ENCODE data around the gene PTPRE. TPM values are rescaled to one million over a fixed set of nuclear protein-coding genes. Genes with fewer than 3 reads are reported as not detected.

PTPRE gene
- total and polyA plus RNA-seq, 5 donors = 6.7 to 21.1 (median 12.9) TPM

DNA sequence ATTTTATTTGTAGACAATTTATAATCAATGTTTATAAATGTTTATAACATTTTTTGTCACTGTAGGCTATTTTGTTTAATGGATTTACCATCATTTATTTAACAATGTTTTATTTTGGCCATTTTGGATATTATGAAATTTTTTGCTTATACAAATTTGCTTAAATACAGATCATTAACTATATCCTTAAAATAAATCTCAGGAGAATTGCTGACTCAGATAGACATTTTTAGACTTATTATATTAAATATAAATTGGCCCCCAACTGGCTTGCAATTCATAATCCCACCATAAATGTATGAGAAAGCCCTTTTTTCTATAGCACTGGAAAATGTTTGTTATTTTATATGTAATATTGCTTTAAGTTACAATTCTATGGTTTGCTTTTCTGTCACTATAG lies 10.3 kb upstream of the PTPRE start:
- H3K9me3 ChIP-seq (ENCODE audit: control insufficient read depth, low read length) = no peaks in the 10 kb centered on the region
- no peak for ATAC-seq
- no peaks in the 10 kb centered on the region for H3K4me1 ChIP-seq (ENCODE audit: control insufficient read depth, insufficient read depth, low read length)
- no peak overlapping the region for H3K4me3 ChIP-seq (ENCODE audit: low read length)
- no peaks in the 10 kb centered on the region for H3K27me3 ChIP-seq (ENCODE audit: control insufficient read depth, insufficient read depth)
- intact Hi-C loops (cut with DNase I) = no loop called here
- no peak overlapping the region for H3K27ac ChIP-seq (ENCODE audit: low read length)
- no peak for DNase-seq

DNA sequence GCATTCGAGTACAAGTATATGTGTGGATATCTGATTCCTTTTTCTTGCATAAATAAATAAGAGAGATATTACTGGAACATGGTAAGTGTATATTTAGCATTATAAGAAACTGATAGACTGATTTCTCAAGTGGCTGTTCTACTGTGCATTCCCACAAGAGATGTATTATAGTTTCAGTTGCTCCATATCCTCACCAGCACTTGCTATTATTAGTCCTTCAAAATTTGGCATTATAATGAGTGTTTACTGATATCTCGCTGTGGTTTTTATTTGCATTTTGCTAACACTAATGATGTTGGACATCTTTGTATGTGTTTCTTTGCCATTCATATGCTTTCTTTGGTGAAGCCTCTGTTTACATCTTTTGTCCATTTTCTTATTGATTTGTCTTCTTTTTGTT lies 9.7 kb upstream of the PTPRE start:
- no peaks in the 10 kb centered on the region for H3K4me1 ChIP-seq (ENCODE audit: control insufficient read depth, insufficient read depth, low read length)
- intact Hi-C loops (cut with DNase I) = no loop called here
- no peak for ATAC-seq
- H3K9me3 ChIP-seq (ENCODE audit: control insufficient read depth, low read length) = no peaks in the 10 kb centered on the region
- WGBS = 80% methylated on average over 2 of the region's 2 CpGs
- no peak for DNase-seq
- no peaks in the 10 kb centered on the region for H3K27me3 ChIP-seq (ENCODE audit: control insufficient read depth, insufficient read depth)
- no peak overlapping the region for H3K27ac ChIP-seq (ENCODE audit: low read length)
- H3K4me3 ChIP-seq (ENCODE audit: low read length) = no peak overlapping the region

DNA sequence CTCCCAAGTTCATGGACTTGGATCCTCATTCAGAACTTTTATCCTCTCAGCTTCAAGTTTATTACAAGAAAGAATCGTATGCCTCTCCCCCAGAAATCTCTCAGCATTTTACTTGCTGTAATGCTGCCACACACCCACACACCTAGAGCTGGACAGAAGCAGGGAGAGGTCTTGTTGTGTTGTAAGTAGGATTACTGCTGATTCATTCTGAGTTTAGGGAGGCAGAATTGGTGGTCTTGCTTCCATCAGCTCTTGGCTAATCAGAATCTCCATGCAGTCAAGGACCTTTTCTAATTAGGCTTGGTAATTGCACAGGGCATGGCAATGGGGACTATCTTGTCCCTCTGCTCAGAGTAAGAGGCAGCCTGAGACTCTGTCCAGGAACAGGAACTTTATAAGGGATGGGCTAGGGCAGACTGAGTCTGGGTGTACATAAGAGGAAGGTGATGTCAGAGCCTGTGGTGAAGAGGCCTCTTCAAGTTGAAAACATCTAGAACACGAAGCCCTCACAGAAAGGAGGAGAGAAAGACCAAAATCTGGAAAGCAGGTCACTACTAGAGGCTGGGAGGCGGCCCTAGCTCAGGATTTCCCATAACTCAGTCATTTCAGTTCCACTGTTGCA lies 7.0 kb upstream of the PTPRE start:
- Histone ChIP-seq H3K27me3 (ENCODE audit: control insufficient read depth, insufficient read depth) (no peaks in the 10 kb centered on the region), H3K4me1 (ENCODE audit: control insufficient read depth, insufficient read depth, low read length) (no peaks in the 10 kb centered on the region), H3K4me3 (ENCODE audit: low read length) (no peak overlapping the region), H3K9me3 (ENCODE audit: control insufficient read depth, low read length) (no peaks in the 10 kb centered on the region), H3K27ac (ENCODE audit: low read length) (no peak overlapping the region)
- DNase-seq (no peak), ATAC-seq (peak; percentile 55 to 63)
- WGBS = 69% methylated on average over 3 of the region's 3 CpGs
- intact Hi-C loops (cut with DNase I) = loop anchor here in 1 of 4 donors (10.0 kb wide), 1 partner anchor 165 kb away; no protein-coding TSS in a partner anchor

- no peaks in the 10 kb centered on the region for H3K9me3 ChIP-seq (ENCODE audit: control insufficient read depth, low read length)
- no peaks in the 10 kb centered on the region for H3K27me3 ChIP-seq (ENCODE audit: control insufficient read depth, insufficient read depth)
- peaks cover 6% of the 10 kb centered on the region for H3K4me1 ChIP-seq (ENCODE audit: control insufficient read depth, insufficient read depth, low read length)
- no peak overlapping the region for H3K4me3 ChIP-seq (ENCODE audit: low read length)
- H3K27ac ChIP-seq (ENCODE audit: low read length) = no peak overlapping the region
- 67% methylated on average over 5 of the region's 5 CpGs for WGBS
- no peak for DNase-seq
- ATAC-seq = no peak
- intact Hi-C loops (cut with DNase I) = loop anchor here in 1 of 4 donors (10.0 kb wide), 1 partner anchor 161 kb away; no protein-coding TSS in a partner anchor
Observed at GRCh38 chr10:127903789-127904188, 3.1 kb upstream of the PTPRE start.

DNA sequence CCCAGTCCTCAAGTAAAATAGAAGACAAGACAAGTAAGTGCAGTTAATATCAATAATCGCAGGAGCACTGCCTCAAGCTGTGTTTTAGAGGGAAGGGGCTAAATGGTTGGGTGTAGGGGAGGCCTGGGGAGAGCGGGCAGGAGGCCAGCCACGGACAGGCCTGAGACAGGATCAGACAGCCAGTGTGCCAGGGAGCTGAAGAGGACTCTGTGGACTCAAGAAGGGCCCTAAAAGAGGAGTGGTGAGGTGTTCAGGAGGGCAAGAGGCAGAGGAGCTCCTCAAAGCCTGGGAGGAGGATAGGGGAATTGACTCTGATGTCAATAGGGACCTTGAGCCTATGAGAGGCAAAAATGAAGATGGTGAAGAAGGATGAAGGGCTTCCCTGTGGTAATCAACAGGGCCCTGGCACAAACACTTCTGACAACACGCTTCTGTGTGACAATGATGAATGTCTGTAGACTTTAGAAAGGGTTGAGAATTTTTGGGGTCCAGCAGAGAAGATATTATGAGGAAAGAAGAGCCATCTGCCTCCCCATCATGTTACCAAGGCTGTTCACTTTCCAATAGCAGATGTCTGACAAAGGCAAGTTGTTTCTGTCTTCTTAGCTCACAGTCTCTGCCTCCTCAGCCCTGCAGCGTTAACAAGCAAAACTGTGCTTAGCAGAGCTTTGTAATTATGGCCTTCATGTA lies 2.4 kb upstream of the PTPRE start:
- H3K9me3 ChIP-seq (ENCODE audit: control insufficient read depth, low read length) = no peaks in the 10 kb centered on the region
- no peak for ATAC-seq

DNA sequence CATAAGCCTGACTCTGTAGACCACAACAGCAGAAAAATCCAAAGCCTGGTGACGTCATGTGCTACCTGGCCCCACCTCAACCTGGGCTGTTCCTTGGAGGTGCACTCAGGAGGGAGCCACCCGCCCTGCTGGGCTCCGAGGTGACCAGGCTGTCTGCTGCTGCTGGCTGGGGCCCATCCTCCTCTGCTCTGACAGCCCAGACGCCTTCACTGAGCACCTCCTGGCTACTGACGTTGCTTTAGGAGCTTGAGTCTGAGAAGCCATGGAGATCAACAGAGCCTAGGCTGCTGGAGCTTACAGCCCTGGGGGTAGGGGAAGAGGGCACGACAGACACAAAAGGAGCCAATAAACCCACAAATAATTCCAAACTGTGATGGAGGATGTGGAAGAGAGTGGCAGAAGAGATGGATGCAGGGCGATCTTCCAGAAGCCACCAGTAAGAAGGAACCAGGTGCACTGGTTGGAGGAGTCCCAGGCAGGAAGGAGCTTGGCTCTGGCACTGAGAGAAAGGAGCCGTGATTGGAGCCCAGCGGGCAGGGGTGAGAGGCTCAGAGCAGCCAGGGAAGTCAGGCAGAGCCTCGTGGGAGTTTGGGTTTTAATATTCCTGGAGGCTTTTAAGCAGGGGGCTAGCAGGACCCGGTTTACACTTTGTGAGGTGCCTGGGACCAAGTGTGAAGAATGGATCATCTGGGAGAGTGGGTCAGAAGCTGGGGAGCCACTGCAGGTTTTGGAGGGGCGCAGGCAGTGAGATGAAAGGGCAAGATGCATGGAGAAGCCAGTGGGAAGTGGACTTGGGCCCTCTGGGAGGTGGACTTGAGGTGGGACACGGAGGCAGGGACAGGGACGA lies 1.7 kb upstream of the PTPRE start:
- Histone ChIP-seq H3K27me3 (ENCODE audit: control insufficient read depth, insufficient read depth) (no peaks in the 10 kb centered on the region), H3K4me1 (ENCODE audit: control insufficient read depth, insufficient read depth, low read length) (peaks cover 8% of the 10 kb centered on the region), H3K9me3 (ENCODE audit: control insufficient read depth, low read length) (no peaks in the 10 kb centered on the region), H3K4me3 (ENCODE audit: low read length) (no peak overlapping the region), H3K27ac (ENCODE audit: low read length) (no peak overlapping the region)
- 81% methylated on average over 14 of the region's 14 CpGs for WGBS
- no peak for DNase-seq
- intact Hi-C loops (cut with DNase I) = loop anchor here in 3 of 4 donors (5.0 to 10.0 kb wide), 3 partner anchors 157 to 162 kb away; no protein-coding TSS in a partner anchor
- ATAC-seq = no peak

More for the DNA sequence above, 2.4 kb upstream of the PTPRE start:
- intact Hi-C loops (cut with DNase I) = loop anchor here in 1 of 4 donors (10.0 kb wide), 1 partner anchor 160 kb away; no protein-coding TSS in a partner anchor
- DNase-seq = no peak
- Histone ChIP-seq H3K4me3 (ENCODE audit: low read length) (no peak overlapping the region), H3K27ac (ENCODE audit: low read length) (no peak overlapping the region), H3K27me3 (ENCODE audit: control insufficient read depth, insufficient read depth) (no peaks in the 10 kb centered on the region), H3K4me1 (ENCODE audit: control insufficient read depth, insufficient read depth, low read length) (peaks cover 8% of the 10 kb centered on the region)
- 89% methylated on average over 5 of the region's 5 CpGs for WGBS

- no peak overlapping the region for H3K27ac ChIP-seq (ENCODE audit: low read length)
- H3K4me1 ChIP-seq (ENCODE audit: control insufficient read depth, insufficient read depth, low read length) = peaks cover 8% of the 10 kb centered on the region
- peak in 1 of 3 donors; percentile 62 for DNase-seq
- no peaks in the 10 kb centered on the region for H3K27me3 ChIP-seq (ENCODE audit: control insufficient read depth, insufficient read depth)
- 83% methylated on average over 10 of the region's 10 CpGs for WGBS
- intact Hi-C loops (cut with DNase I) = loop anchor here (2.0 to 10.0 kb wide), 5 partner anchors 105 to 163 kb away; no protein-coding TSS in a partner anchor
- no peak for ATAC-seq
- H3K9me3 ChIP-seq (ENCODE audit: control insufficient read depth, low read length) = no peaks in the 10 kb centered on the region
- no peak overlapping the region for H3K4me3 ChIP-seq (ENCODE audit: low read length)
Observed at GRCh38 chr10:127905848-127906261, 1.0 kb upstream of the PTPRE start.

GRCh38 chr10:127907411-127908105 lies 655 bp downstream of the PTPRE start:
- 3% methylated on average over 65 of the region's 65 CpGs for WGBS
- DNase-seq = peak; percentile 44 to 79 (median 76)
- H3K9me3 ChIP-seq (ENCODE audit: control insufficient read depth, low read length) = no peaks in the 10 kb centered on the region
- peak overlapping the region; percentile 55 for H3K27ac ChIP-seq (ENCODE audit: low read length)
- intact Hi-C loops (cut with DNase I) = loop anchor here (1.0 to 10.0 kb wide), 6 partner anchors 103 to 161 kb away; no protein-coding TSS in a partner anchor
- ATAC-seq = peak; percentile 37 to 40
- peaks cover 9% of the 10 kb centered on the region for H3K4me1 ChIP-seq (ENCODE audit: control insufficient read depth, insufficient read depth, low read length)
- peak overlapping the region; percentile 74 for H3K4me3 ChIP-seq (ENCODE audit: low read length)
- no peaks in the 10 kb centered on the region for H3K27me3 ChIP-seq (ENCODE audit: control insufficient read depth, insufficient read depth)

GRCh38 chr10:127908106-127908958 lies 1.4 kb downstream of the PTPRE start:
- 64% methylated on average over 13 of the region's 13 CpGs for WGBS

DNA sequence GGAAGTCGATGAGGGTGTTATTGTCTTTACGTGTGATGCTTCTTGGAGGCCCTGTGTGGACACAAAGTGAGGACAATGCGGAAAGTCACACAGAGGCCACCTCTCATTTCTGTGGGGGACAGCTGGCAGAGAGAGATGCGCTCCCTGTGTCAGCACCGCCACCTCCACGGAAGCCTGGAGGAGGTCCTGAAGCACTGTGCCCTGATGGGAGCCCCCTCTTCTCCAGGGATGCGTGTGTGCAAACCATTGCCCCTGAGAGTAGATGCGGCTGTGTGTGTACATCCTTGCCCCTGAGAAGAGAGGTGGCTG lies 2.0 kb downstream of the PTPRE start:
- no peak overlapping the region for H3K27ac ChIP-seq (ENCODE audit: low read length)
- 90% methylated on average over 8 of the region's 8 CpGs for WGBS
- no peaks in the 10 kb centered on the region for H3K27me3 ChIP-seq (ENCODE audit: control insufficient read depth, insufficient read depth)
- intact Hi-C loops (cut with DNase I) = loop anchor here in 3 of 4 donors (5.0 to 10.0 kb wide), 3 partner anchors 153 to 158 kb away; no protein-coding TSS in a partner anchor
- no peak for ATAC-seq
- no peak for DNase-seq
- H3K4me3 ChIP-seq (ENCODE audit: low read length) = no peak overlapping the region
- H3K9me3 ChIP-seq (ENCODE audit: control insufficient read depth, low read length) = no peaks in the 10 kb centered on the region
- peaks cover 18% of the 10 kb centered on the region for H3K4me1 ChIP-seq (ENCODE audit: control insufficient read depth, insufficient read depth, low read length)

More at GRCh38 chr10:127908106-127908958, 1.4 kb downstream of the PTPRE start:
- Histone ChIP-seq H3K4me1 (ENCODE audit: control insufficient read depth, insufficient read depth, low read length) (peaks cover 13% of the 10 kb centered on the region), H3K9me3 (ENCODE audit: control insufficient read depth, low read length) (no peaks in the 10 kb centered on the region), H3K4me3 (ENCODE audit: low read length) (peak overlapping the region; percentile 74), H3K27me3 (ENCODE audit: control insufficient read depth, insufficient read depth) (no peaks in the 10 kb centered on the region), H3K27ac (ENCODE audit: low read length) (no peak overlapping the region)
- ATAC-seq (peak in 1 of 2 donors; percentile 81), DNase-seq (peak in 1 of 3 donors; percentile 44)
- intact Hi-C loops (cut with DNase I) = loop anchor here in 3 of 4 donors (5.0 to 10.0 kb wide), 3 partner anchors 154 to 159 kb away; no protein-coding TSS in a partner anchor

Measured in right cardiac atrium (tissue), 5 donors.